NCI-H460 (cell line): ENCODE measurements around the gene TMEM190. TPM values are rescaled to one million over a fixed set of nuclear protein-coding genes. Genes with fewer than 3 reads are reported as not detected.
"Not testable (repeated sequence)": the region's sequence is repeated elsewhere in the genome, so short reads cannot be mapped to it uniquely, and the experiment has no call there.

ENCODE experiments used
- DNase-seq: peaks from one replicate; pipeline ENCODE4 v3.0.0-alpha.2; 2016; ENCODE audit warnings: low read depth; ENCODE audit errors: extremely low read depth
- total RNA-seq: library from RNA; depleted of rRNA; stranded (reverse); fragments of >200 nt; shearing (Covaris generic); gene quantifications from 2 replicates; pipeline ENCODE4 v1.2.3, GENCODE V29; 2014; rRNA removed

Gene TMEM190
- total RNA-seq, 1 experiment from 2014 or later: not detected

- DNase-seq: peak; percentile 65
These were observed 41.6 kb downstream of the TMEM190 start for GRCh38 chr19:55418185-55418584.

- no peak for DNase-seq
These were observed 42.5 kb downstream of the TMEM190 start for GRCh38 chr19:55419103-55419502.

GRCh38 chr19:55419624-55420236, 43.1 kb downstream of the TMEM190 start:
- no peak for DNase-seq

- DNase-seq: not testable (repeated sequence)
These were observed 44.7 kb downstream of the TMEM190 start for GRCh38 chr19:55421281-55421680.

- DNase-seq: no peak
These were observed 46.8 kb downstream of the TMEM190 start for GRCh38 chr19:55423225-55424005.

- DNase-seq: no peak
These were observed 47.9 kb downstream of the TMEM190 start for GRCh38 chr19:55424518-55424917.

GRCh38 chr19:55426042-55426441, 49.4 kb downstream of the TMEM190 start:
- no peak for DNase-seq

Other genes with a start within 250 kb of the TMEM190 start
- gene TNNT1, start 227.6 kb upstream of the TMEM190 start, total RNA-seq: 18.6 and 25.1 TPM in 2 replicates
- 1.2 and 4.5 TPM in 2 replicates for gene TNNI3, start 219.1 kb upstream of the TMEM190 start, total RNA-seq
- gene DNAAF3, start 210.2 kb upstream of the TMEM190 start, total RNA-seq: 7.8 and 8.9 TPM in 2 replicates
- 0.20 and 0.30 TPM in 2 replicates for gene SYT5, start 196.5 kb upstream of the TMEM190 start, total RNA-seq
- 31.9 and 34.0 TPM in 2 replicates for gene PTPRH, start 167.3 kb upstream of the TMEM190 start, total RNA-seq
- gene TMEM86B, start 148.1 kb upstream of the TMEM190 start, total RNA-seq: 1.8 and 2.3 TPM in 2 replicates
- gene PPP6R1, start 117.8 kb upstream of the TMEM190 start, total RNA-seq: 32.6 and 33.6 TPM in 2 replicates
- gene HSPBP1, start 96.7 kb upstream of the TMEM190 start, total RNA-seq: 33.4 and 37.1 TPM in 2 replicates
- 3.8 and 5.7 TPM in 2 replicates for gene BRSK1, start 92.8 kb upstream of the TMEM190 start, total RNA-seq
- gene TMEM150B, start 51.5 kb upstream of the TMEM190 start, total RNA-seq: not detected in 2 replicates
- gene KMT5C, start 37.0 kb upstream of the TMEM190 start, total RNA-seq: 5.1 and 7.9 TPM in 2 replicates
- gene COX6B2, start 22.1 kb upstream of the TMEM190 start, total RNA-seq: not detected in 2 replicates
- not detected in 2 replicates for gene GARIN5B, start 13.6 kb upstream of the TMEM190 start, total RNA-seq
- 0.32 and 0.84 TPM in 2 replicates for gene IL11, start 6.4 kb upstream of the TMEM190 start, total RNA-seq
- 0.97 and 2.0 TPM in 2 replicates for gene TMEM238, start 7.5 kb downstream of the TMEM190 start, total RNA-seq
- 426 and 465 TPM in 2 replicates for gene RPL28, start 9.1 kb downstream of the TMEM190 start, total RNA-seq
- gene UBE2S, start 31.0 kb downstream of the TMEM190 start, total RNA-seq: 369 and 378 TPM in 2 replicates
- gene SHISA7, start 66.5 kb downstream of the TMEM190 start, total RNA-seq: not detected in 2 replicates
- gene ISOC2, start 84.8 kb downstream of the TMEM190 start, total RNA-seq: 33.9 and 39.6 TPM in 2 replicates
- gene C19orf85, start 87.9 kb downstream of the TMEM190 start, total RNA-seq: not detected in 2 replicates
- gene ZNF628, start 99.8 kb downstream of the TMEM190 start, total RNA-seq: 2.1 and 6.1 TPM in 2 replicates
- gene NAT14, start 108.4 kb downstream of the TMEM190 start, total RNA-seq: 3.9 and 4.5 TPM in 2 replicates
- 0.07 TPM in 1 of 2 replicates, not detected in the other for gene SSC5D, start 111.6 kb downstream of the TMEM190 start, total RNA-seq
- not detected in 2 replicates for gene SBK2, start 160.3 kb downstream of the TMEM190 start, total RNA-seq
- 0.32 TPM in 1 of 2 replicates, not detected in the other for gene SBK3, start 168.7 kb downstream of the TMEM190 start, total RNA-seq
- 2.1 and 3.2 TPM in 2 replicates for gene ZNF579, start 204.0 kb downstream of the TMEM190 start, total RNA-seq
- gene FIZ1, start 222.7 kb downstream of the TMEM190 start, total RNA-seq: 3.6 and 5.0 TPM in 2 replicates
- gene ZNF524, start 223.5 kb downstream of the TMEM190 start, total RNA-seq: 15.9 and 16.5 TPM in 2 replicates
- gene ZNF865, start 228.8 kb downstream of the TMEM190 start, total RNA-seq: 1.1 and 1.3 TPM in 2 replicates
- 2.1 and 2.2 TPM in 2 replicates for gene ZNF784, start 247.7 kb downstream of the TMEM190 start, total RNA-seq